ENCODE measurements around the gene NCOR1. TPM values are rescaled to one million over a fixed set of nuclear protein-coding genes. Genes with fewer than 3 reads are reported as not detected.

The NCOR1 gene
- total and polyA plus RNA-seq, 12 donors = 27.0 to 103 (median 74.8) TPM

- intact Hi-C loops (cut with DNase I) = no loop called here
- Histone ChIP-seq H3K4me3 (no peak overlapping the region), H3K9me3 (no peaks in the 10 kb centered on the region), H3K27ac (no peak overlapping the region), H3K27me3 (no peaks in the 10 kb centered on the region), H3K36me3 (peaks cover 0 to 81% (median 8%) of the 10 kb centered on the region in 9 donors), H3K4me1 (peaks cover 0 to 15% (median 7%) of the 10 kb centered on the region in 9 donors)
- DNase-seq = no peak
- TF ChIP-seq CTCF (IDR thresholded peaks at IDR 0.05) = no peak
- 98% methylated on average over 4 of the region's 4 CpGs for WGBS, 2 donors
- no peak for ATAC-seq
These were observed 106.5 kb downstream of the NCOR1 start for GRCh38 chr17:16108871-16109270.

- peaks cover 0 to 81% (median 8%) of the 10 kb centered on the region in 9 donors for H3K36me3 ChIP-seq
- WGBS, 2 donors = 99 to 100% methylated on average over 1 of the region's 1 CpG
These were observed 106.9 kb downstream of the NCOR1 start for GRCh38 chr17:16108386-16108785.

GRCh38 chr17:16107165-16107770 lies 108.1 kb downstream of the NCOR1 start:
- peaks cover 0 to 15% (median 7%) of the 10 kb centered on the region in 9 donors for H3K4me1 ChIP-seq
- no peaks in the 10 kb centered on the region for H3K9me3 ChIP-seq
- H3K27me3 ChIP-seq = no peaks in the 10 kb centered on the region
- no peak for DNase-seq
- no peak for ATAC-seq
- intact Hi-C loops (cut with DNase I) = no loop called here
- peaks cover 0 to 80% (median 3%) of the 10 kb centered on the region in 9 donors for H3K36me3 ChIP-seq
- no peak for TF ChIP-seq CTCF (IDR thresholded peaks at IDR 0.05)
- 93 to 98% methylated on average over 8 of the region's 8 CpGs for WGBS, 2 donors
- H3K4me3 ChIP-seq = no peak overlapping the region
- peak overlapping the region in 1 of 10 donors; percentile 36 for H3K27ac ChIP-seq

More at GRCh38 chr17:16108386-16108785, 106.9 kb downstream of the NCOR1 start:
- Histone ChIP-seq H3K4me3 (no peak overlapping the region), H3K4me1 (peaks cover 0 to 15% (median 7%) of the 10 kb centered on the region in 9 donors), H3K9me3 (no peaks in the 10 kb centered on the region), H3K27ac (no peak overlapping the region), H3K27me3 (no peaks in the 10 kb centered on the region)
- ATAC-seq (no peak), DNase-seq (no peak)
- TF ChIP-seq CTCF (IDR thresholded peaks at IDR 0.05) = no peak
- intact Hi-C loops (cut with DNase I) = no loop called here

- Histone ChIP-seq H3K4me3 (no peak overlapping the region), H3K9me3 (no peaks in the 10 kb centered on the region), H3K27ac (peak overlapping the region in 6 of 10 donors; percentile 2 to 60 (median 18)), H3K36me3 (peaks cover 0 to 87% (median 6%) of the 10 kb centered on the region in 9 donors), H3K27me3 (no peaks in the 10 kb centered on the region), H3K4me1 (peaks cover 0 to 15% (median 7%) of the 10 kb centered on the region in 9 donors)
- ATAC-seq (peak in 5 of 8 donors; percentile 38 to 74 (median 70)), DNase-seq (no peak)
- no peak for TF ChIP-seq CTCF (IDR thresholded peaks at IDR 0.05)
- intact Hi-C loops (cut with DNase I) = no loop called here
- WGBS, 2 donors = 22% methylated on average over 1 of the region's 1 CpG
These were observed 109.0 kb downstream of the NCOR1 start for GRCh38 chr17:16106161-16106891.
